GM18951 (cell line): Measurements from ENCODE around the gene OR2A5.

ENCODE experiments used
- POLR2A ChIP-seq: IDR thresholded peaks from 4 replicates; pipeline ENCODE4 v1.6.1; 2011; ENCODE audit warnings: mild to moderate bottlenecking; ENCODE audit not compliant: insufficient read length, insufficient read depth; ENCODE audit errors: extremely low read depth
- in situ Hi-C: fragments of 300-500 bp; cut with MboI; formaldehyde crosslinking; loops from one replicate; pipeline ENCODE4 v1.12.0; 2022; ENCODE audit warnings: low sequenced_read_pairs, mixed read lengths, inconsistent platforms; ENCODE audit not compliant: unreplicated experiment

OR2A5 gene

GRCh38 chr7:144057954-144058353 is 9.2 kb downstream of the OR2A5 start:
- in situ Hi-C loops: no loop called here
- no peak for TF ChIP-seq POLR2A

GRCh38 chr7:144063710-144064109 is 15.0 kb downstream of the OR2A5 start:
- no peak for TF ChIP-seq POLR2A
- in situ Hi-C loops: no loop called here

- TF ChIP-seq POLR2A: no peak
- in situ Hi-C loops: no loop called here
These were observed 20.8 kb downstream of the OR2A5 start, which contains the start of gene OR2A25 for GRCh38 chr7:144069511-144069910. Gene OR2A25, plus strand, starts transcription at chr7:144069811. Its CDS starts 4,409 bp downstream, at chr7:144074220.

GRCh38 chr7:144069953-144070352 is 21.2 kb downstream of the OR2A5 start:
- no peak for TF ChIP-seq POLR2A
- in situ Hi-C loops: no loop called here

GRCh38 chr7:144074374-144074773 is 25.6 kb downstream of the OR2A5 start:
- no peak for TF ChIP-seq POLR2A
- in situ Hi-C loops: no loop called here

- in situ Hi-C loops: no loop called here
- no peak for TF ChIP-seq POLR2A
These were observed 37.2 kb downstream of the OR2A5 start, which contains the start of gene OR2A12 for GRCh38 chr7:144085978-144086377. Gene OR2A12, plus strand, starts transcription at chr7:144086278. Its CDS starts 8,830 bp downstream, at chr7:144095108.

GRCh38 chr7:144086730-144087129 is 38.0 kb downstream of the OR2A5 start:
- in situ Hi-C loops: no loop called here
- no peak for TF ChIP-seq POLR2A

GRCh38 chr7:144087230-144087629 is 38.5 kb downstream of the OR2A5 start:
- no peak for TF ChIP-seq POLR2A
- in situ Hi-C loops: no loop called here

GRCh38 chr7:144090667-144091066 is 41.9 kb downstream of the OR2A5 start:
- no peak for TF ChIP-seq POLR2A
- in situ Hi-C loops: no loop called here

- in situ Hi-C loops: no loop called here
- no peak for TF ChIP-seq POLR2A
These were observed 50.0 kb downstream of the OR2A5 start for GRCh38 chr7:144098776-144099175.

GRCh38 chr7:144100607-144101006 is 51.9 kb downstream of the OR2A5 start:
- no peak for TF ChIP-seq POLR2A
- in situ Hi-C loops: no loop called here

GRCh38 chr7:144102041-144102440 is 53.3 kb downstream of the OR2A5 start:
- no peak for TF ChIP-seq POLR2A
- in situ Hi-C loops: no loop called here

- no peak for TF ChIP-seq POLR2A
- in situ Hi-C loops: no loop called here
These were observed 56.5 kb downstream of the OR2A5 start for GRCh38 chr7:144105211-144105610.
